Raji (cell line): ENCODE data around the gene PCIF1.

Source experiments
- POLR2A ChIP-seq: IDR thresholded peaks from 2 replicates; pipeline ENCODE4 v1.6.1; 2011; ENCODE audit warnings: low read depth, low read length, control low read depth; ENCODE audit not compliant: insufficient read depth

PCIF1 gene

DNA sequence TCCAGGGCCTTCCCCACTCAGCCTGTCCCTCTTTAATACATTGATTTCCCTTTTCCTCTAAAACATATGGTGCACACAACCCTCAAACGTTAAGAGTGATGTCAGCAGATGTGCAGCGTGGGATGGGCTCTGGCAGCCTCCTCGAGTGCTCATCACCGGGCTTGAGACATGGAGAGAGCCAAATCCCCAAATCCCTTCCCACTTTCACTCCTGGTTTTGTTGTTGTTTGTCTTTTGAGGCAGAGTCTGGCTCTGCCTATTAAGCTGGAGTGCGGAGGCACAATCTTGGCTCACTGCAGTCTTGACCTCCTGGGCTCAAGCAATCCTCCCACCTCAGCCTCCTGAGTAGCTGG lies 16.7 kb upstream of the PCIF1 start:
- TF ChIP-seq POLR2A = no peak

DNA sequence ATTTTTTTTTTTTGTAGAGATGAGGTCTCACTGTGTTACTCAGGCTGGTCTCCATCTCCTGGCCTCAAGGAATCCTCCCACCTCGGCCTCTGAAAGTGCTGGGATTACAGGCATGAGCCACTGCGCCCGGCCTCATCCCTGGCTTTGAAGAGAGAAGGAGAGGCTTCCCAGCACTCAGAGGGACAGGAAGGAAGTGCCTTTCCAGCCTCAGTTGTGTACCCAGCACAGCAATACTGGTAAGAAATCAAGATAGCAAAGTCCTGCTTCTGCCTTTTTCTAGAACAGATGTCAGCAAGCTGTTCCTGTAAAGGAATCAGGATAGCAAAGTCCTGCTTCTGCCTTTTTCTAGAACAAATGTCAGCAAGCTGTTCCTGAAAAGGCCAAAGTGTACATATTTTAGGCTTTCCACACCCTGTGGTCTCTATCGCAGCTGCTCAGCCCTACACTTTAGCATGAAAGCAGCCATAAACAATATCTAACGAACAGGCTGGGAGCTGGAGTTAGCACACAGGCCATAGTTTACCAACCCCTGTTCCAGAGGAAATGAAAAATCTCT lies 16.2 kb upstream of the PCIF1 start:
- TF ChIP-seq POLR2A = no peak

DNA sequence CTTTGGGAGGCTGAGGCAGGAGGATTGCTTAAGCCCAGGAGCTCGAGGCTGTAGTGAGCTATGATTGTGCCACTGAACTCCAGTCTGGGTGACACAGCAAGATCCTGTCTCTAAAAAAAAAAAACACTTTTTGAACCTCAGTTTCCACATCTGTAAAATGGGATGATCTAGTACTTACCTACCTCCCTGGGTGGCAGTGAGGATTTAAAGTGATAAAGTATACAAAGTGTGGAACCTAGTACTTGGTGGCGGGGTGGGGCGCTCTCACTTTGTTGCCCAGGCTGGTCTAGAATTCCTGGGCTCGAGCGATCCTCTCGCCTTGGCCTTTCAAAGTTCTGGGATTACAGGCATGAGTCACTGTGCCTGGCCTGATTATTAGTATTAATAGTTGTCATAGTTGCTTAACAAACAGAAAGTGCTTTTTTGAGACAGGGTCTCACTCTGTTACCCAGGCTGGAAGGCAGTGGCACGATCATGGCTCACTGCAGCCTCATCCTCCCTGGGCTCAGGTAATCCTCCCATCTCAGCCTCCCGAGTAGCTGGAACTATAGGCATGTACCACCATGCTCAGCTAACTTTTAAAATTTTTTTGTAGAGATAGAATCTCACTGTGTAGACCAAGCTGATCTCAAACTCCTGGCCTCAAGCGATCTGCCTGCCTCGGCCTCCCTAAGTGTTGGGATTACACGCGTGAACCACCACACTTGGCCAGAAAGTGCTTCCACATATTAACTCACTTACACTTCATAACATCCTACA lies 15.5 kb upstream of the PCIF1 start:
- no peak for TF ChIP-seq POLR2A

DNA sequence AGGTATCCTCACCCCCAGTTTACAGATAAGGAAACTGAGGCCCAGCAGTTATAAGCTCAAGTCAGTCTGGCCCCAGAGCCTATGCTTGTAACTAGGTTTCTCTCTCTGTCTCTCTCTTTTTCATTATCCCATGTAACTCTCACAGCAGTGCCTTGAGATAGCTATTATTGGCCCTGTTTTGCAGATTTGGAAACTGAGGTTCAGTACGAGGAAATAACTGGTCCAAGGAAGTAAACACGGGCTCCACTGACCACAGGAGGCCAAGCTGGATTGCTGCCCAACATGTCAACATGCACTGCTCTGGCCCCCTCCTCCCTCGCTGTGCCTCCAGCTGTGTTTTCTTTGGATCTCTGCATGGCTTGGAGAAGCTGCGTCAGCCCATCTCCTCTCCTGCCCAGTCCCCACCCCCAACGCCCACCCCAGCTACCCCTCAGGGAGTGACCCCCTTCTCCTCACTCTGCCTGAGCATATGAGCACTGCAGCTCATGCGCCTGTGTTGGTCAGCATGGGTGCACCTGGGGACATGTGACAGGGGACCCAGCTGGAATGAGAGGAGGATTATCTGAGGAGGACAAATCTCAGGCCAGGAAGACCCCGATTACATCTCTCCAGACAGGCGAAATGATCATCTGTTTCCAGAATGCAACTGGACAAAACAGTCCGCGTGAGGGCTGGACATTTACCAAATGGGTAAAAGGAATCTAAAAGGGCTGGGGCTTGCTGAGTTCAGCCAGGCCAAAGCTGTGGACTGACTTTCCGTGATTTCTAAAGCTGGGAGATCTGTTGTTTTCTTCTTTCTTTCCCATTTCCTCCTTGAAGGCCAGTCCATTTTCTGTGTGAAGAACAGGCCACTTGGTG lies 14.7 kb upstream of the PCIF1 start:
- no peak for TF ChIP-seq POLR2A

DNA sequence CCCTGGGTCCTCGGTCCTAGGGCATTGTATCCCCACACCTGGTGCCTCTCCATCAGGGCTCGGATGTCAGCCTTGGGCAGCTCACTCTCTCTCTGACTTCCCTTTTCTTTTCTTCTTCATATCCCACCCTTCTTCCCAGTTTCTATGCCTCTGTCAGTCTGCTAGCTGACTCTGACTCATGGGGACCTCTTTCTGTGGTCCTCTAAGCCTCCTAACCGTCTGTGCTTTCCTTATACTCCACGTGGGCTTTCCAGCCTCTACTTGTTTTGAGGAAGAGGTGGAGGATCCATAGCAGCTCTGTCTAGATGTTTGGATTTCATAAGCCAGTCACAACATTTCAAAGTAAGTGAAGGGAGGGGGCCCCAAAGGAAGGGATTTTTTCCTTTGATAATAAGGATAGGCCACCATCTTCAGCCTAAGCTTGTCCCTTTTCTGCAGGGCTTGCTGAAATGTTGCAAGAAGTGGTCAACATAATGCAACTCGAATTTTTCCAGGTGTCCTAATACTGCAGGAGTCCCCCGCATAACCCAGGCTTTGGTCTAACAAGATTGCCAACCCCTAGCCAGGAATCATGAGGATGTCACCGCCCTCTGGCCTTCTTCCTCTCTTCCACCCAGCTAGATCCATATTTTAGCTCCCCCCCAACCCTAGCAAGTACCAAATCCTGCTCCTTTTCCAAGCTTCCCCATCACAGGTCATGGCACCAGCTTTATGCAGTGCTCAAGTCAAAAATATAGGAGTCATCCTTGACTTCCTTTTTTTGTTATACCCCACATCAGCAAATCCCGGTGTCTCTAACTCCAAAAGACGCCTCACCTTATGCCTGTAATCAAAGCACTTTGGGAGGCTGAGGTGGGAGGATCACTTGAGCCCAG lies 13.8 kb upstream of the PCIF1 start:
- no peak for TF ChIP-seq POLR2A

DNA sequence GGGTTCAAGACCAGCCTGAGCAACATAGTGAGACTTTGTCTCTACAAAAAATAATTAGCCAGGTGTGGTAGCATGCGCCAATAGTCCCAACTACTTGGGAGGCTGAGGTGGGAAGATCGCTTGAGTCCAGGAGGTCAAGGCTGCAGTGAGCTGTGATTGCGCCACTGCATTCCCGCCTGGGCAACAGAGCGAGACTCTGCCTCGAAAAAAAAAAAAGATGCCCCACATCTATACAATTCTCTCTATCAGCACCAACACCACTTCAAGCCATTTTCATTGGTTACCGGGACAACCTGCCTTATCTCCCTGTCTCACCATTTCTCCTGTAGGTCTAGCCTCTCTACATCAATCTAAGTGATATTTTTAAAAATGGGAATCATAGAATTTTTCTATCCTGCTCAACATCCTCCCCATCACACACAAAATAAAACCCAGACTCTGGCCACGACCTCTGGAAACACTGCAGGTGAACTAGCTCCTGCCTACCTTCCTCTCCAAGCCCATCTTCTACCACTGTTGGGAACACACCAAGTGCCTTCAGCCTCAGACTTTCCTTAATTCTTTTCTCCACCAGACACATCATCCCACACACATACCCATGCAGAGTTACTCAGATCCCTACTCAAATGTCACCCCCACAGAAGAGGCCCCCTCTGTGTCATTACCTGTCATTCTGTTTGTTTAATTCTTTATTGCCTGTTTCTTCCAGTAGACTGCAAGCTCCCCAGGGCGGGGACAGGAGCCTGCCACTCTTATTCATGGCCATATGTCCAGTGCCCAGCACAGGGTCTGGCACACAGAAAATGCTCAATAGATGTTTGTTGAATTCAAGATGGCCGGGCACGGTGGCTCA lies 12.9 kb upstream of the PCIF1 start:
- no peak for TF ChIP-seq POLR2A

DNA sequence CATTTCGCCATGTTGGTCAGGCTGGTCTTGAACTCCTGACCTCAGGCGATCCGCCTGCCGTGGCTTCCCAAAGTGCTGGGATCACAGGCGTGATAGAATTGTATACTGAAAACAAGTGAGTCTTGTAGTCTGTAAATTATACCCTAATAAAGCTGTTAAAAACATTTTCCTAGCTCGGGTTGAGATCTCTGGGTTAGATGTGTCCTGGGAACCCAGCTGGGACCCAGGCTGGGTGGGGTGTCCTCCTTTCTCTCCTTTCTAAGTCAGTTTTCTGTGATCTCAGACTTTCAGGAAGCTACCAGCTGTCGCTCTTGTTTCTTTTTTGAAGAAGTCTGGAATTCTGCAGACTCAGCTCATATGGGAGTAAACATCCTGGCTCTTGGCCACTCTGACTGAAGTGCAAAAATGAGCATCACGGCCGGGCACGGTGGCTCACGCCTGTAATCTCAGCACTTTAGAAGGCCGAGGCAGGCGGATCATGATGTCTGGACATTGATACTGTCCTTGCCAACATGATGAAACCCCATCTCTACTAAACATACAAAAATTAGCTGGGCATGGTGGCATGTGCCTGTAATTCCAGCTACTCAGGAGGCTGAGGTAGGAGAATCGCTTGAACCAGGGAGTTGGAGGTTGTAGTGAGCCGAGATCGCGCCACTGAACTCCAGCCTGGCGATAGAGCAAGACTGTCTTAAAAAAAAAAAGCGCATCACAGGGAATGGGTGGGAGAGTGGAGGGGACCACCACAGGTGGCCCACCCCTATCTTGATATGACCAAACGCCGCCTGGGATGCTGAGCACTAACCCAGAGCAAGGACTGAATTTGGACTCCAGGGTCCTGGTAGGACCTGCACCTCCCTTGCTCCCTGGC lies 9.9 kb upstream of the PCIF1 start:
- no peak for TF ChIP-seq POLR2A

DNA sequence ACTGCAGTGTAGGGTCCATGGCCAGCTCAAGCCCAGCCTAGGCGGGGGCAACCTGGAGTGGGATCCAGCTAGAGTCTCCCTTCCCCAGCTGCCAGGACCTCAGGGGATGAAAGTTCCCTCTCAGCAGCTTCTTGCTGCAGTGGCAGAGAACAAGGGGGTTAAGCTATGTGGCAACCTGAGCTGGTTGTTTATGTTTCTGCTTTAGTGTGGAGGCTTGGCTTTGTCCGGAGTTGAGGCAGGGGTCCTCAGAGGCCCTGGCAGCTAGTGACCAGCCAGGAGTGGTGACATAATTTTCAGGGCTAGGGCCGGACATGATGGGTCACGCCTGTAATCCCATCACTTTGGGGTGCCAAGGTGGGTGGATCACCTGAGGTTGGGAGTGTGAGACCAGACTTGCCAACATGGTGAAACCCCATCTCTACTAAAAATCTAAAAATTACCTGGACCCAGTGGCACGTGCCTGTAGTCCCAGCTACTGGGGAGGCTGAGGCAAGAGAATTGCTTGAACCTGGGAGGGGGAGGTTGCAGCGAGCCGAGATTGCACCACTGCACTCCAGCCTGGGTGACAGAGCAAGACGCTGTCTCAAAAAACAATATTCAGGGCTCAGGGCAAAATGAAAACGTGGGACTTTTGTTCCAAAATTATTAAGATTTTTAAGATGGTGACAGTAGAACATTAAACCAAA lies 8.5 kb upstream of the PCIF1 start:
- TF ChIP-seq POLR2A = no peak

DNA sequence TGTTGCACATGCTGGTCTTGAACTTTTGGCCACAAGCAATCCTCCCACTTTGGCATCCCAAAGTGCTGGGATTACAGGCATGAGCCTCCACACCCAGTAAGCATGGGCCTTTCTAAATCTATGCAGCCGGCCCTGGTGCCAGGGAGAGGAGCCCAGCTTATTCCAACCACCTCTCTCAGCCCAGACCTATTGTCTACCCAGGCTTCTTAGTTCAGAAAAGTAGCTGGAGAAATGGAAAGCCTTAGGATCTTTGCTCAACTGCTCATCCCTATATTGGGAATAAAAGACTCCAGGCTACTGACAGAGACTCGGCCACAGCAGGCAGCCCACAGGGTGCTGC lies 7.8 kb upstream of the PCIF1 start:
- TF ChIP-seq POLR2A = no peak

DNA sequence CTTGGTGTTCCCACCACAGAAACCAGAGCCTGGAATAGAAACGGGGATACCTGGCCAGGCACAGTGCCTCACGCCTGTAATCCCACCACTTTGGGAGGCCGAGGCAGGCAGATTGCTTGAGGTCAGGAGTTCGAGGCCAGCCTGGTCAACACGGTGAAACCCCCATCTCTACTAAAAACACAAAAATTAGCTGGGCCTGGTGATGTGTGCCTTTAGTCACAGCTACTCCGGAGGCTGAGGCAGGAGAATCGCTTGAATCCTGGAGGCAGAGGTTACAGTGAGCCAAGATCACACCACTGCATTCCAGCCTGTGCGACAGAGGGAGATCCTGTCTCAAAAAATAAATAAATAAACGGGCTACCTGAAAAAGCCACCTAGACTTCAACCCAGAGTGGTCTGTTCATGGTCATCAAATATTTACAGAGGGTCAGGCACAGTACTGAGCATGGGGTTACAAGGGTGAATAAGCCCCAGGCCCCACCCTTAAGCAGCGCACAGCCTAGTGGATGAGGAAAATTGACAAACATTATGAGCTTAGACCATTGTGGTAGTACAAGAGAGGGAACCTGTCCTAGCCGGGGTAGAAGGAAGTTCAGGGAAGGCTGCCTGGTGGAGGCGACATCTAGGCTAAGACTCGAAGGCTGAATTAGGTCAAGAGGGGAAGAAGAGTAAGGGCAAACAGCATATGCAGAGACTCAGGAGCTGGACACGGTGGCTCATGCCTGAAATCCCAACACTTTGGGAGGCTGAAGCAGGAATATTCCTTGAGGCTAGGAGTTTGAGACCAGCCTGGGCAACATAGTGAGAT lies 7.2 kb upstream of the PCIF1 start:
- peak; percentile 22; the same call in 1 of the 2 replicates for TF ChIP-seq POLR2A

DNA sequence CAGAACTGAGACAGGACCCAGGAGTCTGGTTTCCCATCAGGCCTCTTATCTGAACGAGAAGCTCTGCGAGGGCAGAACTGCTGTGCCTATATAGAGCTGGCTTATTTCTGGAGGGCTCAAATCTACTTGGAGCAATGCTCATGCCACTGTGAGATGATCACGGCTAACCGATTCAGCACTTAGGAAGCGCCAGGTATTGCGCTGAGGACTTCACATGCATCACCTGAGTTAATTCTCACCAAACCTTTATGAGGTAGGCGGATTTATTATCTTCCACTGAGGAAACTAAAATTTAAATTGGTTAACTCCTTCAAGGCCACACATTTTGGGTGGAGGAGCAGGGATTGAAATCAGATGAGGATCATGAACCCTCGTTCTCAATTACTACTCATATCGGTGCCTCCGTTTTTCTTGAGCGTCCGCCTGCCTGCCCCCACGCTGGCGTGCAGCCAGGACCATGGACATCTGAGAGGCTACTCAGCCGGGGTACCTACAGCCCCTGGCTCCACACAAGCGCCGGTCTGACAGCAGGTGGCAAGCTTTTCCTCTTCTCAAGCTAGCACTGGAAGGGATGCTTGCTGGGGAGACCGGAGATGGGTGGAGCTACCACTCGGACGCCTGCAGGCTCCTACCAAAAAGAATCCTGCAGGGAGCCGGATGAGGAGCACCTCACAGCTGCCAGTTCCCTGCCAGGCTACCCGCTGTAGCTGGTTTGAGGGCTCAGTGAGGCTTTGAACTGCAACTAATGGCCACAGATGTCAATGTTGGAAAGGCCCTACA lies 1.0 kb upstream of the PCIF1 start:
- no peak for TF ChIP-seq POLR2A
